Measurements from ENCODE around the gene MIDN.

Gene MIDN

DNA sequence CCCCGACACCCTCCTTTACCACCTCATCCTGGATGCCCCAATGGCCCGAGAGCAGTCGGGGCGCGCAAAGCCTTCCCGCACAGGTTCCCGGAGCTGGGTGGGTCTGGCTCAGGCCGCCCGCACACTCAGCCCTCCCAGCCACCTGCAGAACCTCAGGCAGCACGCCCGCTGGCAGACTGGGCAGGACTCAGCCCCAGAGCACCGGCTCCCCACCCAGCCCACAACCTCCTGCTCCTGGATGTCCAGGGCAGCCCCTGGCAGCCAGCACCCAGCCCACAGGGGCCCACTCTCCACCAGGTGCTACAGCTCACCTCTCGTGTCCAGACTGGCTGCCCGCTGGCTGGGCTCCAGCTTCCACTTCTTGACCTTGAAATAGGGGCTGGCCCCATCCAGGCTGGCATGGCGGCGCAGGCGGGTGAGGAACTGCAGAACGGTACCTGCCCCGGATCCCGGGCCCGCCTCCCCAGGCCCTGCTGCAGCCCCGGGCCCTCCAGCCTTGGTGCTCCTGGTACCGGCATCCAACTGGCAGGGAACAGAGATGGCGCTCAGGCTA lies 15.2 kb upstream of the MIDN start:
- no peak for DNase-seq

DNA sequence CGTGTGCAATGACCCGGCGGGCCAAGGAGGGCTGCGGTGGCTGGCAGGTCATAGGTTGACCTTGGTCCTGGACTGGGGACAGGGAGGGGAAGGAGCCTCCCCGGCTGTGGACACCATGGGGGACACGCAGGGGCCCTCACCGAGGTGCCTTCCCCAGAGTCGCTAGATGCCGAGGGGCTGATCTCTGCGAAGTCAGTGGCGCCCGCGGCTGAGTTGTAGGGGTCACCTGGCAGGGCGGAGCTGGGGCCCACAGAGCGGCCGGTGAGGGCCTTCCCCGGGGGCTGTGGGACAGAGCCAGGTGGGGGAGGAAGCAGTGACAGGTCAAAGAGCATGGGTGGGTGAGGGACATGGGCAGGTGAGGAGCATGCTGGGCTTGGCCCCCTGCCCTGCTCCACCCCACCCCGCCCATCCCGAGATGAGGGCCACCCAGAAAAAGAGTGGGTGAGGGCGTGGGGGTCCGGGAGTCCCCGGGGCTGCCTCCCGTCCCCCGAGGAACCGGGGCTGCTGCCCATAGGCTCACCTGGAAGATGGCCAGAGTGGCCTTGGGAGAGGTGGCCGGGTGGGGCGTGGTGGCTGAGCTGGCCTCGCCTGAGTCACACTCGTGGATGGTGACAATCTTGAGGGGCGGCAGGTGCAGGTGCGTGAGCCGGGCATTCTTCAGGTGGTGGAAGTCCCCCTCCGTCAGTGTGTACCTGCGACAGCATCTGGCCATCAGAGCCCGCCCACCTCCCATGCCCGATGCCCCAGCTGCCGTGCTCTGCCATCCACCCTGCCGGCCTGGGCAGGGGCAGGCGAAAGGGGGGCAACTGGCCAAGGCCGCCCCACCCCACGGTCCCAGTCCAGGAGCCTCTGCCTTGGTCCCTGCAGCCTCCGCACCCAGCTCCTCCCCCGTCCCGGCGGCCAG lies 14.1 kb upstream of the MIDN start:
- DNase-seq, result no peak

DNA sequence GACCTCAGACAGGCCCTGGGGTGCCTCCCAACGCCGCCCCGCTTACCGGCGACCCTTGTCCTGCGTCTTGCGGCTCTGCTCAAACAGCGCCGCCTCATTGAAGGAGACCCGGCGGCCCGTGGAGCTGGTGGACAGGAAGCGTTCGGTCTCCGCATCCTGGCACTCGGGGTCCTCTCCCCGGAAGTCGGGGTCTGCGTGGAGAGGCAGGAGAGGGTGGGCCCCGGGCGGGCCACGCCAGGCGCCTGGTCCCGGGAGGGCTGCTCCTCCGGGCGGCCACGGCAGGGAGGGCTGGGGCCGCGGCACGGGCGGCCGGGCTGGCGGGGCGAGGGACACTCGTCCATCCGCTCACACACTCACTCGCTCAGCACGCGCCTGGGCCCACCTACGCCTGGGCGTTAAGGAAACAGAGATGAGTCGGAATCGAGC lies 13.4 kb upstream of the MIDN start:
- DNase-seq, result no peak

DNA sequence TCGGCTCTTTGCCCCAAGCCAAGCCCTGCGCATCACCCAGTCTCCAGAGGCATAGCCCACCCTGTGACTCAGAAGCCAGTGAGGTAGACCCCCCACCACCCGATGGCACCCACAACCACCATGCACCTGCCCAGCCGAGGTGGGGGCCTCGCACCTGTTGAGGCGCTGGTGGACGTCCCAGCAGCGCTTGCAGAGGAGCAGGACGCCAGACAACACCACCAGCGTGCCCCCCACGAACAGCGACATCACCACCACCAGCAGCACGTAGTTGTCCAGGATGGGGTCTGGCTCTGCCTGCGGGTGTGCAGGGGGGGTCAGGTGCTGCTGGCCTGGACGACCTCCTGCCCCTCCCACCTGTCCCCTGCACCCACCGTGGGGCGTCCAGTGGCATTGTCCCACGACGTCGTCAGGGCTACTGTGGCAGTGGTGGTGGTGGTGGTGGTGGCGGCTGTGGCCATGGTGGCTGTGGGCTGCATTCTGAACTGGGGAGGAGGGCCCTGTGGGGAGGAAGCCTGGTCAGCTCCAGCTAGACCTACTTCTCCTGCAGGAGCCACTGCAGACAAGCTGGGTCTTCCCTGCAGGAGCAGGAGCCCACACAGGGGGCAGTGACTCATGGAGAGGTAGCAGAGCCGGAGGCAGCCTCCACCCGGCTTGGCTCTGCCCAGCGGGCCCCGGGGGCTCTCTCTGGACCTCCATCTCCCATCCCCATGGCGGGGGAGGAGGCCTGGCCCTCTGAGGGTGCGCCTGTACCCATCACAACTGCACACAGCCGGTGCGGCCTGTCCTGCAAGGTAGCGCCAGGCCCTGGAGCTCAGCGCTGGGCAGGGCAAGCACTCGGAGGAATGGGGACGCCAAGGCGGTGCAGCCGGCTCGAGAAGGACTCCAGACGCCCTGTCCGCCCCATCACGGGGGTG lies 12.5 kb upstream of the MIDN start:
- peak in 1 of 3 donors; percentile 21 for DNase-seq

DNA sequence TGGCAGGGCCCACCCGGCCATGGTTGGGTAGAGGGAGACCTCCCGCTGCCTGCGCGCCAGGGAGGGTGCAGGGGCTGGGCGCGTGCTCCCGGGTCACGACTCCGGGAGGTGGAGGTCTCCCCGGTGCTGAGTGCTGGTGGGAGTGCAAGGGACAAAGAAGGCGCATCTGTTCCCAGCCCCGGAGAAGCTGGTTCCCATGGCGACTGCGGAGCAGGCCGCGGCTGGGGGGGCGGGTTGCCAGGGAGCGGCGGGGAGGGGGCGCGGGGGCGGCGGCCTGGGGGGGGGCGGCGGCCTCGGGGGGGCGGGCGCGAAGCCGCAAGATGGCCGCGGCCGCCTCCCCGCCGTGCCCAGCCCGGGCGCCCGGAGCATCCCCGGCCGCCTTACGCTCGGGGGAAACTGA lies 11.8 kb upstream of the MIDN start:
- no peak for DNase-seq

DNA sequence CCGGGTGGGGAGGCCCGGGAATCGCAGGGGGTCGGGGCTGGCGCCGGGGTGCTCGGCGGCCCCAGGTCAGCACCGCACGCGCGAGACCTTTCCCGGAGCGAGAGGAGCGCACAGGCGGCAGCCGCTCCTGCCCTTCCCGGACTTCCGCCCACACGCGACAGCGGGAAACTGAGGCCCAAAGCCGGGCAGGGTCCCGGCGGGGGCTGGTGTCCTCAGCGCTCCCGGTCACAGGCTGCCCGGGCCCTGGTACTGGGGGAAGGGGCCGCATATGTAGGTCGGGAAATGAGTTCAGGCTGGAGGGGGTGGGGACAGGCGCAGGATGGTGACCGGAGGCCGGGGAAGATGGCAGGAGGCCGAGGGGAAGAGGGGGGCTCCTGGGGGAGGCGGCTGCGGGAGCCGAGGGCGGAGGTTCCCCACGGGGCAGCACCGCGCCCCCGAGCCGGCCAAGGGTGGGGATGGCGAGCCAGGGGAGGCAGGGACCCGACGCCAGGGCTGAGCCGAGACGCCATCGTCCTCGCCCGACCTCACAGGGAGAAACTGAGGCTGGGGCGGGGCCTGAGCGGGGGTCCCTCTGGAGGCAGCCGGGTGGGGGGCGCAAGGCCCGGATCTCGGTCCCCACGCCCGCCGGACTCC lies 11.2 kb upstream of the MIDN start:
- DNase-seq, result peak in 1 of 3 donors; percentile 50

DNA sequence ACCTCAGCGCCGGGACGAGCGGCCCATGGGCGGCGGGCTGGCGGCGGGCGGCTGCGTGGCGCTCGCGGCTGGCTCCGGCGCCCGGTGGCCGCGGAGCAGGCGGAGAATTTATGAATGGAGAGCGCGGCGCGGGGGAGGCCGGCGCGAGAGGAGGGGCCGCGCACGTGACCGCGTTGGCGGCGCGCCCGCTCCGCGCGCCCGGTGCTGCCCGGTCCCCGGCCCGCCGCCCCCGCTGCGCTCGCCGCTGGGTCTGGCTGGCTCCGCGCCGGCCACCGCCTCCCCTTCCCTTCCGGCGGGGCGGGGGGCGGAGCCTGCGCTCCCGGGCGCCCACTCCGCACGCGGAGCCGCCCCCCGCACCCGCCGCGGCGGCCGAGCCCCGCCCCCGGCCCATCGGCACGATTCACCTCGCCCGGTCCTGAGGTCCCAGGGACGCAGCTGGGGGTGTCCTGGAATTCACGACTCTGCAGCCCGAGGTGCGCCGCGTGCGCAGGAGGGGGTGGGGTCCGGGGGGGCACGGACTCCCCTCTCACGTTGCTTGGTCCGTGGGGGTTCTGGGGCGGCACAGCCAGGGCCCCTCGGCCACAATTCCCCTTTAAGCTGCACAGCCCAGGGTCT lies 10.5 kb upstream of the MIDN start, which contains the start of gene CBARP:
TSS of gene CBARP (minus strand) at position 252 of the 615 bp plus-strand sequence. CDS start 1,905 bp downstream, outside the sequence.
- DNase-seq, result peak; percentile 45 to 78 (median 50)

DNA sequence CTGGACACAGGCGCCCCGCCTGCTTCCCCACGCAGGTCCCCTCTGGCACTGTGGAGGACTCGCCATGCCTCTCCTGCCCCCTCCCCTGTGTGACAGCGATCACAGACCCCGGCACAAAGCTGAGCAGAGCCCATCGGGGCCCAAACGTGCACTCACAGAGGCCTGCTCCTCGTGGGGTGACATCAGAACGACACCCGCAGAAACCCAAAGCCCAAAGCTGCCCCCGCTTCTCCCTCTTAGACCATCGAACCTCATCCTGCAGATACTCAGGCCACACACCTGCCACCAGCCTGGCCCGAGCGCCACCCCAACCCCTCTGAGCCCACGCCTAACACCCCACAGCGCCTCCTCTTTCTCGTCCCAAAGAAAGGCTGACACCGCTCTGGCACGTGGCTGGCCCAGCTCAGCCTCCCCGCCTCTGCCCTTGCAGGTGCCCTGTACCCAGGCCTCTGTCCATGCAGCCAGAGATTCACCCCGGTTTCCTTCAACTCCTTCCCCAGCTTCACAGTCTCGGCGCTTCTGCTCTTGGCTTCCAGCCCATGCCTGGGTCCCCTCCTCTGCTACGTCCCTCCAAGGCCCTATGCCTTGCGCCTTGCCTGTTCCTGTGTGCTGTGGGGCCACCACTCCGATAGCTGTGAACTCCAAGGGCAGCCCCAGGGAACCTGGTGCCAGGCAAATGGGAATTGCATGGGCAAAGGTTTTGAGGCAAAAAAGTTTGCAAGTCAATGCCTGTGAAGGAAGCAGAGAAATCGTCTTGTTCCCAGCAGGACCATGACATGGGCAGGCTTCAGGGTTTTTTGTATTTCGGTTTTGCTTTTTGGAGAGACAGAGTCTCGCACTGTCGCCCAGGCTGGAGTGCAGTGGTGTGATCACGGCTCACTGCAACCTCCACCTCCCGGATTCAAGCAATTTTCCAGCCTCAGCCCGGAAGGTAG lies 9.7 kb upstream of the MIDN start:
- no peak for DNase-seq

DNA sequence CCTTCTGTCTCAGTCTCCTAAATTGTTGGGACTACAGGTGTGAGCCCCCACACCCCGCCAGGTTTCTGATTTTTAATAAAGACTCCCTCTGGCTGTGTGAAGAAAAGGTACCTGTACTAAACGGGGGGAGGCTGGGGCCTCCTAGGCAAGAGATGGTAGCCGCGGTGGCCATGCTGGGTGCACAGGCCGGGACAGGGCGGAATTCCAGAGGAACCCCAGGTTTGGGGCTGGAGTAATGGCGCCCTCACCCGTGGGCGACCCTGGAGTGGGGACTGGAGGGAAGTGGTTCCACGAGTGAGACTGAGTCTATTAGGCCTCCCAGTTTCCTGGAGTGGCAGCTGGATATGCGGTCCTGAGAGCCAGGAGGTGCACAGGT lies 9.0 kb upstream of the MIDN start:
- DNase-seq, result peak in 1 of 3 donors; percentile 17

DNA sequence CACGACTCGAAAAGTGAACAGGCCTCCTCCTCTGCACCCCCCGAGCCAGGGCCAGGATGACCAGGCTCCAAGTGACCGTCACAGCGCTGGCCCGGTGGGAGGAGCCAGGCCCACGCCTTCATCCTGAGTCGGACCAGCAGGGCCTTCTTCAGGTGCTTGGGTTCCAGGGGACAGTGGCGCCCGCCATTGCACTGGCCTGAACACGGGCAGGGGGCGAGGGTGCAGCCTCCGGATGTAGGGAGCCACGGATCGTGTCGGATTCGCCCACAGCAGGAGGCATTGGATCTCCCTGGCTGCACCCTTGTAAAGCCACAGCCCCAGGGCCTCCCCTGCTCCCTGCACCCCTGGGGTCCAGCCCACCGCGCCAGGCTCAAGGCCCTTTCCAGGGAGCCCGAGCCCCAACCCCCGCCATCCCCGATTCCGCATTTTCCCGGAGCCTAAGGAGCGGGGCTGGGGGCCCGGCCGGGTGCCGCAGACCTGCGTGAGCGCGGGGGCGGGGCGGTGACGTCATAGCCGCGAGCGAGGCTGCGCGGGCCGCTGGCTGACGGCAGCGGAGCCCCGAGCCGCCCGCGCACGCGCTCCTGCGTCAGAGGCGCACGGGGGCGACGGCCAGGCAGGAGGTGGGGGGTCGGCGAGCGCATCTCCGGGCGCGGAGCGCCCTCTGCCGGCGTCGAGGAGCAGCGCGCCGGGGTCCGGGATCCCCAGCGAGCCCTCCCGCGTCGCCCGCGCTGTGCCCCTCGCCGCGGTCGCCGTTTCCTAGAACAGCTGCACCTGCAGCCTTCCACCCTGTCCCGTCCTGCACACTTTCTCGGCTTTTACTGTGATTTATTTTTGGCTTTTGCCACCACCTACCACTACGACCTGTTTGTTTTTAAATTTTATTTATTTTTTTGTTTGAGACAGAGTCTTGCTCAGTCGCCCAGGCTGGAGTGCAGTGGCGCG lies 8.3 kb upstream of the MIDN start:
- peak; percentile 98 to 99 (median 99) for DNase-seq

DNA sequence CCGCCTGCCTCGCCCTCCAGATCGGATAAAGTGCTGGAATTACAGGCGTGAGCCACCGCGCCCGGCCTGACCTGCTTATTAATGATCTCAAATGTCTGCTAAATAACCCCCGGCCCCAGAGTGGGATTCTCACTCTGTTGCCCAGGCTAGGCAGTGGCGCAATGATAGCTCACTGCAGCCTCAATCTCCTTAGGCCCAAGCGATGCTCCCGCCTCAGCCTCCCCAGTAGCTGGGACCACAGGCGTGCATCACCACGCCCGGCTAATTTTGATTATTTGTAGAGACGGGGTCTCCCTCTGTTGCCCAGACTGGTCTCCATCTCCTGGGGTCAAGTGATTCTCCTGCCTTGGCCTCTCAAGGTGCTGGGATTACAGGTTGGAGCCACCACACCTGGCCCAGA lies 7.5 kb upstream of the MIDN start:
- no peak for DNase-seq

DNA sequence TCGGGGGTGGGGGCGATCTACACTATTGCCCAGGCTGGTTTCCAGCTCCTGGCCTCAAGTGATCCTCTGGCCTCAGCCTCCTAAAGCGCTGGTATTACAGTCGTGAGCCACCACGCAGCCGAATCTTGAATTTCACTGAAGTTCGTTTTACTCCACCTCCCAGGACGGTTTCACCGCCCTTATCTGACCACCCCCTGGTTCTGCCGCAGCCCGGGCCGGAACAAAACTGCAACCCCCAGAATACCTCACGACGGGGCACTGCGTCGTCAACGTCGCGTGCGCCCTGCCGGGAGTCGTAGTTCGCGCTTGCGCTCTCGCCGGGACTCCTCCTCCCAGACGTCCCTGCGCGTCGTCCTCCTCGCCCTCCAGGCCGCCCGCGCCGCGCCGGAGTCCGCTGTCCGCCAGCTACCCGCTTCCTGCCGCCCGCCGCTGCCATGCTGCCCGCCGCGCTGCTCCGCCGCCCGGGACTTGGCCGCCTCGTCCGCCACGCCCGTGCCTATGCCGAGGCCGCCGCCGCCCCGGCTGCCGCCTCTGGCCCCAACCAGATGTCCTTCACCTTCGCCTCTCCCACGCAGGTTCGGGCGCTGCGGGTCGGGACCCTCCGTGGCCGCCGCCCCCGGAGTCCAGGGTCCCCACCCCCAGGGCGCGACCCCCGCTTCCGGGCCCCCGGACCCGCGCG lies 6.8 kb upstream of the MIDN start, which contains the start of gene ATP5F1D:
TSS of gene ATP5F1D (plus strand) at position 335 of the 679 bp plus-strand sequence. CDS start at position 435, 100 bp downstream.
- peak; percentile 96 to 98 (median 98) for DNase-seq

DNA sequence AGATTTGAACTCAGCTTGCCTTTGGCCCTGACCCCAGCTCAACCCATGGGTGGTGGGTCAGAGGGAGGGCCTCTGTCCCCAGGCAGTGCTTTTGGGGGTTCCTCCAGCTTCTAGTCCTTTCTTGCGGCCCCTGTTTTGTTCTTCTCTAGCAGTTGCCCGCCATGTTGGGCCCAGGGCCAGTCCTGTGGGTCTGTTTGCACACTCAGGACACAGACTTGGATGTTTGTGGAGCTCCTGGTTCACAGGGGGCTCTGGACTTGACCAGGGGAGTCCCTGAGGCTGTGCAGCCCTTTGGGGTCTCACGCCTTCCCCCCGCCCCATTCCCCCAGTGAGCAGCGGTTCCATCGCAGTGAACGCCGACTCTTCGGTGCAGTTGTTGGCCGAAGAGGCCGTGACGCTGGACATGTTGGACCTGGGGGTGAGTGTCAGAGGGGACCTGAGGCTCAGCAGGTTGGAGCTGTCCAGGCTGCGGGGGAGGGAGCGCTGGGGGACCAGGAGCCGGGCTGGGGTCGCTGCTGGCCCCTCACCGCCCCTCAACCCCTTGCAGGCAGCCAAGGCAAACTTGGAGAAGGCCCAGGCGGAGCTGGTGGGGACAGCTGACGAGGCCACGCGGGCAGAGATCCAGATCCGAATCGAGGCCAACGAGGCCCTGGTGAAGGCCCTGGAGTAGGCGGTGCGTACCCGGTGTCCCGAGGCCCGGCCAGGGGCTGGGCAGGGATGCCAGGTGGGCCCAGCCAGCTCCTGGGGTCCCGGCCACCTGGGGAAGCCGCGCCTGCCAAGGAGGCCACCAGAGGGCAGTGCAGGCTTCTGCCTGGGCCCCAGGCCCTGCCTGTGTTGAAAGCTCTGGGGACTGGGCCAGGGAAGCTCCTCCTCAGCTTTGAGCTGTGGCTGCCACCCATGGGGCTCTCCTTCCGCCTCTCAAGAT lies 4.4 kb upstream of the MIDN start:
- DNase-seq, result peak; percentile 87 to 93 (median 90)

DNA sequence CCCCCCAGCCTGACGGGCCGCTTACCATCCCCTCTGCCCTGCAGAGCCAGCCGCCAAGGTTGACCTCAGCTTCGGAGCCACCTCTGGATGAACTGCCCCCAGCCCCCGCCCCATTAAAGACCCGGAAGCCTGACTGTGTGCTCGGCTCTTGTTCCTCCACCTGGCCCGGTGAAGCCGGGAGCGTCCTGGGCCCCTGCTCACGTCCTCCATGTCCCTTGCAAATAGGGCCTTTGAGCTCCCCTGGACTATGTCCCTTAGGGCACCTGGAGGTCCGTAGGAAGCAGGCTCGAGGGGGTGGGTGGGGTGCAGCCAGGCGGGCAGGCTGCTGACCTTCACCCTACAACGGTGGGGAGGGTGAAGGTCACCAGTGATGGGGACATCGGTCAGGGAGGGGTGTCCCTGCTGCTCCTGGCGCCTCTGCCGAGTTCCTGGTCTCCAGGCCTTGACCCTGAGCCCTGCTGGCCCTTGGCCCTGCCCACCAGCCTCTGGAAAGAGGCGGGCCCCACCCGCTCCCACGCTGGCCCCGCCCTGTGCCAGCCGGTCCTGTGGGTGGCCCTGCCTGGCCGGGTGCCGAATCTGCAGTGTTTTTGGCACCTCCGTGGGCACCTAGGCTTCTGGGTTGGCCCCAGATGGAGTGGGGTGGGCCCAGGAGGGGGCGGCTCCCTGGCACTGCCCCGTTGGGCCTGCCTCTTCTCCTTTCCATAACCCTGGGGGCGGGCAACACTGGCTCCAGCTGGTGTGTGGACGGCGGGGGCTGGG lies 3.5 kb upstream of the MIDN start:
- peak; percentile 77 to 90 (median 77) for DNase-seq

DNA sequence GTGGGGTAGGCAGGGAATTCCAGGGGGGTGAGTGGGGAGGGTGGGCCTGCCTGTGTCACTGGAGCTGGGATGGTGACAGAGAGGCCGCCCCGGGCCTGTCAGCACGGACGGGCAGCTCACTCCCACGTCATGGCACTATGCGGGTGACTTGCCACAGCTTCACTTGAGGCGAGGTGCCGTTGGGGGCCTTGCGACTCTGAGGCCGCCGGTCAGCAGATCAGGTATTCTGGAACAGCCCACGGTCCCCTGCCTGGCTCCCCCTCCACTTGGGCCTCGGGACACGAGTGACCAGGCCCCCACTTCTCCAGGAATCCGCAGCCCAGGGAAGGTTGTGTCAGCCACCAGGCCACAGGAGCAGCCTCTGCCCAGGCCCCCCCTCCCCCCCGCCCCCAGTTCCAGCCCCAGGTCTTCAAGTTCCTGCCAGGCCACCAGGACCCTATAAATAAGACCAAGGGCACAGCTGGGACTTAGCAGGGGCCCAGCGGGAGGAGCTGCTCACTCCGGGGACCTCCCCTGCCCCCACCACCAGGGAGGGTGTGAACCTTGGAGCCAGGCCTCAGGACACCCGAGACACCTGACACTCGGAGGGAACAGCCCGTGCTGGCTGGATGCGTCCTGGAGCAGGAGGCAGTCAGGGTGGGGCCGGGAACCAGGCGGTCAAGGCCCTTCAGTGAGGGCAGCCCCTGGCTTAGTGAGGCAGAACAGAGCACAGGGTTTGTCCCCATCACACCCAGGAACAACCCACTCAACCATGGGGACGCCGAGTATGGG lies 2.7 kb upstream of the MIDN start:
- no peak for DNase-seq

Measured in suppressor macrophage treated with lipopolysaccharide for 1 hour (primary cell).